Stimulated activated CD4-positive, alpha-beta T cell treated with anti-CD3 and anti-CD28 coated beads, Interleukin-4, amount 100 ng/mL, for 1 hour (primary cell): Measurements from ENCODE around the gene DHRSX.
"Not testable (repeated sequence)": the region's sequence is repeated elsewhere in the genome, so short reads cannot be mapped to it uniquely, and the experiment has no call there.

ENCODE experiments used
- DNase-seq: peaks from one replicate; pipeline ENCODE4 v3.0.0-alpha.2; 2020

Gene DHRSX

DNA sequence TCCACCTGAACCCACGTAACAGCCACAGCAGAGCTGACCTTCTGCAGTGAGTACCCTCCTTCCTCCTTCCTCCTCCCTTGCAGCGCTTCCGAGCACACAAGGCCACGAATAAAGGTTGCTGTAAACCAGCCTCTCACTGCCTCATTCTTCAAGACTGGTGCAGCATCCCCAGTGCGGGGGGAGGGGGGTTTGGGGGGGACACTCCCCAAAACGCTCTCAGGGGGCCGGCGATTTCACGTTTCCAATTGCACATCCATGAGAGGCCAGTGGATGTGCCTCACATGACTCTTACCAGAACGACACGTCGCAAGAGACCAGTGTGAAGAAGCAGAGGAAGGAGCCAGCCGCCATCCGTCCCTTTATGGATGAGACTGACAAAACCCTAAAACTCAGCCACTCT is 5.2 kb downstream of the DHRSX start:
- DNase-seq = no peak

DNA sequence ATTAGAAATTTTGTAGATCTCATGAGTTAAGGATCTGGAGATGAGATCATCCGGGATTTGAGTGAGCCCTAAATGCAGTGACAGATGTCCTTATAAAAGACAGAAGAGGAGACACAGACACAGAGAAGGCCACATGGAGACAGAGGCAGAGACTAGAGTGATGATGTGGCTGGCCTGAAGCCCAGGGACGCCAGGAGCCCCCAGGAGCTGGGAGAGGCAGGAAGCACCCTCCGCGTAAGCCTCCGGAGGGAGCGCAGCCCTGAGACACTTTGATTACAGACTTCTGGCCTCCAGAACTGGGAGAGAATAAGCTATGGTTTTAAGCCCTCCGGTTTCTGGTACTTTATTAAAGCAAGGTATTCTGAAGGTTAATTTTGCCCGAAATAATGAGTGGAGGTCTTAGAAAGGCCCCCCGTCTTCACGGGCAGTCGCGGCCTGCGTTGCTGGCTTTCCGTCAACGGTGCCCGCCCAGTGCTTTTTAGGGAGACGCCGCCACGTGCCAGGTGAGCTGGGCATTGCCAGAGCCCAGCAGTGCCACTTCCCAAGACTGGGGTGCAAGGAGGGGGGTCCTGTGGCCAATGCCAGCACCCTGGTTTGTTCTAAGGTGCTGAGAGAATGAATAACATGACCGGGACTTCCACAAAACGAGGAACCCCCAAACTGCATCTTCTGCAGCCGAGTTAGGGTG is 8.1 kb downstream of the DHRSX start:
- no peak for DNase-seq

DNA sequence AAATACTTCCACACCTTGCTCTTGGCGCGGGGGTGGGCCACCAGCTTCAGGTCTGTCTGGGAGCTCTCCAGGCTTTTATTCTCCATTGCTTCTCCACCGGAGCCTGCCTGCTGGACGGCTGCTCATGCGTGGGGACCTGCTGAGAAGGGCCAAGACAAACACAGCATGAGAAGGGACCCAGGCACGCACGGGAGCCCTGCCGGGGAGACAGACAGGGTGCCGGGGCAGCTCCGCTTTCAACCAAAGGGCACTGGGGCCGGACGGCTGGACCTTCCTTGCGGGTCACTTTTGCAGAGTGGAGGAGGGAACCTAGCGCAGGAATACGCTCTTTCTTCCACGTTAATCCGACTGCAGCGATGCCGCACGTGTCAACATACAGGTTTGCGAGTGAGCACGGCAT is 10.1 kb downstream of the DHRSX start:
- DNase-seq = no peak

DNA sequence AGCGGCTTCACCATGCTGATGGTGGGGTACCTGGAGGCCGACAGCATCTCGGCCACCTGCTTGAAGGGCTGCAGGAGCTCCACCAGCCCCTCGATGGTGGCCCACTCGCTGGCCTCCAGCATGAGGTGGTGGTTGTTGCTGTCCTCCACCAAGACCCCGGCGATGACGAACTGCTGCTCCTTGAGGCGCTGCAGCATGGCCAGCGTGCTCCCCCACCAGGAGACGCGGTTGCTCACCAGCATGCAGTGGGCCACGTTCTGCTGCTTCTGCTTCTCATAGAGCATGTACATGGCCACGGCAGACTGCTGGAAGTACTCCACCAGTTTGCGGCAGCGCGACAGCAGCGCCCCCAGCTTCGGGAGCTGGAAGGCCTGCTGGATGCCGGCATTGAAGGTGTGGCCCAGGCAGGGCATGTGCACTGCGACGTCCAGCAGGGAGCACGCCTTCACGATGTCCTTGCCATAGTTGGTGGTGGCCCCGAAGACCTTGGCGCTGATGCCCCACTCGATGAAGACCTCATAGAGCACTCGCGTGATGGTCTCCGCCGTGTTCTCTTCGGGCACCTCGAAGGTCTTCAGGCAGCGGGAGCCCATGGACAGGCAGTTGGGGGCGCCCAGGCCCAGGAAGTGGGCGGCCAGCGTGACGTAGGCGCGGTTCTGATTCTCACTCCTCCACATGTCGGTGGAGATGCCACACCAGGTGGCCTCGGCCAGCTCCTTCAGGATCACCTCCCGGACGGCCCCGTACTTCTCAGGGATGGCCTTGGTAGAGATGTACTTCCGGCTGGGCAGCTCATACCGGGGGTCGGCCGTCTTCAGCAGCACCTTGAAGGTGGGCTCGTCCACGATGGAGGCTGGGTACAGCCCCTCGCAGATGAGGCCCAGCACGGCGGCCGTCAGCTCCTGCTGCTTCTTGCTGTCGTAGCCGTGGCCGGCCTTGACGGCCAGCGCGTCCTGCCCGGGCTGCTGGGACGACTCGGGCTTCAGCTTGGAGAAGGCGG is 11.0 kb downstream of the DHRSX start:
- DNase-seq = no peak

DNA sequence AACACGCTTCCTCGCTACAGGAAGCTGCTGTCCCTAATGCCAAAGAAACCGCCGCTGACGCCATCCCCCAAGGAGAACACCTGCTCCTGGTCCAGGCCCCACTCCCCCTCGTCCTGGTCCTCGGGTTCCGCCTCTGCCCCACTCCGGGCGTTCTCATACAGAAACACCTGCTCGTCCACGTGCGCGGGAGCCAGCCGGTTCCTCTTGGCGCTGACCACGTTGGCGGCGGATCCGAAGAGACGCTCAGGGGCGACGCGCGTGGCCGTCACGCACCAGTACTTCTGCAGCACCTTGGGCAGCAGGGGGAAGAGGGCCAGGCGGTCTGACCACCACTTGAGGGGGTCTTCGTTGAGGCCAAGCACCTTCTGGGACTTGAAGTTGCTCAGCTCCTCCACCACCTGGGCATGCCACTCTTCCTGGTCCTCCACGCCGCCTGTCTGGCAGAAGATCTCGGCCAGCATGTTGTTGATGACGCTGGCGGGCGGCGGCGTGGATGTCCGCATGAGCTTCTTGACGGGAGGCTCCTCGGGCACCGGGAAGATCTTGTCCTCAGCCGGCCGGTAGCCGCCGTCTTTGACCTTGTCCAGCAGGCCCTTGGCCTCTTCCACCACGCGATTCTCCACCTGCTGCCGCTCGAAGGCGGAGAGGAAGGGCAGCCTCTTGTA is 12.0 kb downstream of the DHRSX start:
- DNase-seq = no peak

DNA sequence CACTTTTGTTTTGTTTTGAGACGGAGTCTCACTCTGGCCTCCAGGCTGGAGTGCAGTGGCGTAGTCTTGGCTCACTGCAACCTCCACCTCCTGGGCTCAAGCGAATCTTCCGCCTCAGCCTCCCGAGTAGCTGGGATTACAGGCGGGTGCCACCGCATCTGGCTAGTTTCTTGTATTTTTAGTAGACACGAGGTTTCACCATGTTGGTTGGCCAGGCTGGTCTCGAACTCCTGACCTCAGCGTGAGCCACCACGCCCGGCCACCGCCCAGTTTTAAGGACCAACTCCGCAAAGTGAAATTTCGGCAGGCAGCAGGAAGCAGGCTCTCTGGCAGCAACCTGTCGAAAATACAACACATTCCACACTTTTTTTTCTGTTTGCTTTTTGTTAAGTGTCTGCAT is 13.4 kb downstream of the DHRSX start:
- DNase-seq = no peak

DNA sequence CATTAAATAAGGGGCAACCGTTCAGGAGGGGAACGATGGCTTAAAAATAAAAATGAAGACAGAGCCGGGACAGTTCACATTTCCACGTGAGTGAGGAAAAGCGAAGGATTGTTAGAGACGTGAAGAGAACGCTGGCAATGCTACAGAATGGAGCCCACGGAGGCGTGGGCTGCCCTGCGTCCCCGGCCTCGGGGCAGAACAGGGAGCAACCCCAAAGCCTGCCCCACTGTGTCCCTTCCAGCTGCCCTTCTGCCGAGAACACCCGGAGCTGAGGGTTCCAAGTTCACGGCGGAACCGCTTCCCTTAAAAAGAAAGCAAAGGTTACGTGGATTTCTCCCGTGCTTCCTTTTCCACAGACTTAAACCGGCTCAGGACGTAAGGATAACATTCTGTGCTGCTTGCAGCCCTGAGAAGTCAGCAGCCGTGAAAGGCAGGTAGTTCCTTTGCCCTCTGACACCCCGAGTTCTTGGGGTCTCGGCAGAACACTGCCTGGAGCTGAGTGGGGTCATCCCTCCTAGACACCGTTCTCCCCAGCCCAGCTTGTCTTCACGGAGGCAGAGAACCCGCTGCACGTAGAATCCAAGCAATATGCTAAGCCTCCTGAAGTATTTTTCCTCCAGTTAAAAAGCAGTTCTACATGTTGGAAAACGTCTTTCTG is 14.2 kb downstream of the DHRSX start:
- DNase-seq = no peak

DNA sequence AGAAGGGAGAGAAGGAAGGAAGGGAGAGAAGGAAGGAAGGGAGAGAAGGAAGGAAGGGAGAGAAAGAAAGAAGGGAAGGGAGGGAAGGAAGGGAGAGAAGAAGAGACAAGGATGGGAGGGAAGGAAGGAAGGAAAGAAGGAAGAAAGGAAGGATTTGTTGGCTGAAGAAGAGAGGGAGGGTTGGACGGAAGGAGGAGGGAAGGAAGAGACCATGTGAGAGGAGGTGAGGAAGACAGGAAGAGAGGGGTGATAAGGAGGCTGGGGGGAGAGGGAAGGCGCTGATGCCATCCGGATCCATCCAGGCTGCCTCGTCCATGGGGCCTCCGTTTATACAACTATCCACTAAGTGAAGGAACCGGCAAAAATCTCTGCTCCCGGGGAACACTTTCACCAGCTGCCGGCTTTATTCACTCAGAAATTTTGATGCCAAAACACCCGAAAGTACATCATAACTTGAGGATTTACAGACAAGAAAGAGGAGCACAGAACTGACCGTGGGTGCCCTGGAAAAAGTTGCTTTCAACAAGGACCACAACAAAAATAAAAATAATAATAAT is 14.9 kb downstream of the DHRSX start:
- no peak for DNase-seq

DNA sequence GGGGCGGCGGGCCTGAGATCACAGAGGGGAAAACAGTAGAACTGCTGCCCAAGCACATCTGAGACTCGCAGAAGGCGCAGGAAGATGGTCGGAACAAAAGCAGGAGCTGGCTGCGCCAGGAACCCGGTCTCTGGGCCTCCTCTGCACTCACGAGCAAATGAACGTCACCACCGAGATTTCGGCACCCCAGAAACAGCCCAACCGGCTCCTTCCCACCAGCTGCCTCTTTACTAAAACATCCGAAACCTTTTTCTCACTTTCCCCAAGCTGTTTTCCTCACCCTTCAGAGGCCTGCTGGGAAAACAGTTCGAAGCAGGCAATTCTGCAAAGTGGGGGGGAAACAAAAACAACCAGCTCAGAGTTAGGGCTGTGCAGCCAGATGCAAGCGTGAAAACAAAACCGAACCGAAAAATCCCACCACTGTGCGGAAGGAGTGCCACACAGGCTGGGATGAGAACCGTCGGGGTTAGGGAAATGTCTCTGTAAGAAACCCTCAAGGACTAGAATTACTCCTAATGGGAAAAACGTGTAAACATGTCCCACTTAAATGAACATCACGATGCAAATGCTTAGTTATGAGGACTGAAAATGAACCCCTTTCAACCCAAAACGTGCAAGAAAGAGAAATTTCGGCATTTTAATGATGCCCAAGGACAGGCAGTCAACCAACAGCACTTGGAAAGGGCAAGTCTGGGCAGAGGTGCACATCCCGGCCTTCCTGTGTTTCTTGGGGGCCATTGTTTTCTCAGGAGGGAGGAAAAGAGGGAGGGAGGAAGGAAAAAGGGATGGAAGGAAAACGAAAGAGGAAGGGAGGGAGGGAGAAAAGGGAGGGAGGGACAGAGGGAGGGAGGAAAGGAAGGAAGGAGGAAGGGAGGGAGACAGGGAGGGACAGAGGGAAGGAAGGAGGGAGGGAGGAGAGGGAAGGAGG is 15.8 kb downstream of the DHRSX start:
- no peak for DNase-seq

DNA sequence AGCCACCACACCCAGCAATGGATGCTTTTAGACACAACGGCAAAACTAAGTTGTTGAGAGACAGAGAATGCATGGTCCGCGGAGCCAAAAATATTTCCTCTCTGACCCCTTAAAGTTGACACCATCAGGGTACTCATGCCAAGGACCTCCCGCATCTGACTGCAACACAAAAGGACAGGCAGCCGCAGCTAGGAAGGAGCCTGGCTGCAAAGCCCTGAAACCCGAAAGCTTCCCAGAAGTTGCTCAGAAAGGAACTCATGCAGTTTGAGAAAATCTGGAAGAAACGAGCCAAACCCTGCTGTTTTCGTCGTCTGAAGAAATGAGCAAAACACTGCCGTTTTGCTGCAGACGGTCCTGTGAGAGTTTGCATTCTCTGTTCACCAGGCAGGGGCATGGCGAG is 16.5 kb downstream of the DHRSX start:
- no peak for DNase-seq

DNA sequence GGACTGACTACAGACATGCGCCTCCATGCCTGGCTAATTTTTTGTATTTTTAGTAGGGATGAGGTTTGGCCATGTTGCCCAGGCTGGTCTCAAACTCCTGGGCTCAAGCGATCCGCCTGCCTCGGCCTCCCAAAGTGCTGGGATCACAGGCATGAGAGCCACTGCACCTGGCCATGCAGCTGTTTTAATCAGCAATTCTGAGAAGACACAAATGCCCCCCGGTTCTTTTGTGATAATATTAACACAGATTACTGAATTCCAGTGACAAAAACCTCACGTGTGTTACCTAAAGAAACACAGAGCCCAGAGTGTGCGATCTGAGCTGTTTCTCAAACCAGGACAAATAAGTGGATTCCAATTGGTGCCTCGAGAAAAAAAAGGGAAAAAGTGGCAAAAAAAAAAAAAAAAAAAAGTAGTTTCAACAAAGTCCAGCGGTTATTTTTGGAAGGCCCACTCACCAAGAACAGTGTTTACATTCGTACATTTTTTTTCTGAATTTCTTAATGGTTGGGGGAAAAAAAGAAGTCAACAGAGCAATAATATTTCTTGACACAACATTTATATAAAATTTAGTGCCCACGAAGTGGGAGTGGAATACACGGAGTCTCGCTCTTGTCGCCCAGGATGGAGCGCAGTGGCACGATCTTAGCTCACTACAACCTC is 17.2 kb downstream of the DHRSX start:
- no peak for DNase-seq

DNA sequence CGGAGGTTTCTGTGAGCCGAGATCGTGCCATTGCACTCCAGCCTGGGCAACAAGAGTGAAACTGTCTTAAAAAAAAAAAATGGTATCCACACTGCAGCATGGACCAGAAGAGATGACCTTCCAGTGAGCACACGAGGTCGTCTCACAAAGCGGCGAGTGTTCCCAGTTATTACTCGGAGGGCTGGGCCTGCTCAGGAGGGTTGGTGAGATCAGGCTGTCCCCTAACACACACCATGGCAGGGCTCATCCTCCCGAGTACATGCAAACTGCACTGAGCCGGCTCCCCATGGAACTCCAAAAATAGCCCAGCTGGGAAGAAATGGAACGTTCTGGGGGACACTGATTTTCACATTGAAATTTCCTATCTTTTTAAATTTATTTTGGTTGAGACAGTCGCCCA is 19.2 kb downstream of the DHRSX start:
- DNase-seq = not testable (repeated sequence)

DNA sequence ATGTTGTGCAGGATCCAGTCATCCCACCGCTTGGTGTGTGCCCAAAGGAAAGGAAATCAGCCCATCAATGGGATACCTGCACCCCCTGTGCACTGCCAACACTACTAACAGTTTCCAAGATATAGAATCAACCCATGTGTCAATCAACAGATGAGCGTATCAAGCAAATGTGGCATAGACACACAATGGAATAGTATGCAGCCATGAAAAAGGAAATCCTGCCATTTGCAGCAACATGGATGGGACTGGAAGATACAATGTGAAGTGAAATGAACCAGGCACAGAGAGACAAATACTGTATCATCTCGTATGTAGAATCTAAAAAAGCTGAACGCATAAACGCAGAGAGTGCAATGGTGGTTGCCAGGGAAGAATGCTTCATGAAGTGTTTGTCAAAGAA is 20.8 kb downstream of the DHRSX start:
- DNase-seq = not testable (repeated sequence)

DNA sequence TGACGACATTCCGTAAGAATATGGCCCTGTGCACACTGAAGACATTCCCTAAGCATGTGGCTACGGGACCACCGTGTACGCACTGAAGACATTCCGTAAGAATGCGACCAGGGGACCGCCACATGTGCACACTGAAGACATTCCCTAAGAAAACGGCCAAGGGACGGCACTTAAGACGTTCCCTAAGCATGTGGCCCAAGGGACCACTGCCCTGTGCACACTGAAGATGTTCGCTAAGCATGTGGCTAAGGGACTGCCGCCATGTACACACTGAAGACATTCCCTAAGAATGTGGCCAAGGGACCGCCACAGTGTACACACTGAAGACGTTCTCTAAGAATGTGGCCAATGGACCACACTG is 21.4 kb downstream of the DHRSX start:
- DNase-seq = no peak

DNA sequence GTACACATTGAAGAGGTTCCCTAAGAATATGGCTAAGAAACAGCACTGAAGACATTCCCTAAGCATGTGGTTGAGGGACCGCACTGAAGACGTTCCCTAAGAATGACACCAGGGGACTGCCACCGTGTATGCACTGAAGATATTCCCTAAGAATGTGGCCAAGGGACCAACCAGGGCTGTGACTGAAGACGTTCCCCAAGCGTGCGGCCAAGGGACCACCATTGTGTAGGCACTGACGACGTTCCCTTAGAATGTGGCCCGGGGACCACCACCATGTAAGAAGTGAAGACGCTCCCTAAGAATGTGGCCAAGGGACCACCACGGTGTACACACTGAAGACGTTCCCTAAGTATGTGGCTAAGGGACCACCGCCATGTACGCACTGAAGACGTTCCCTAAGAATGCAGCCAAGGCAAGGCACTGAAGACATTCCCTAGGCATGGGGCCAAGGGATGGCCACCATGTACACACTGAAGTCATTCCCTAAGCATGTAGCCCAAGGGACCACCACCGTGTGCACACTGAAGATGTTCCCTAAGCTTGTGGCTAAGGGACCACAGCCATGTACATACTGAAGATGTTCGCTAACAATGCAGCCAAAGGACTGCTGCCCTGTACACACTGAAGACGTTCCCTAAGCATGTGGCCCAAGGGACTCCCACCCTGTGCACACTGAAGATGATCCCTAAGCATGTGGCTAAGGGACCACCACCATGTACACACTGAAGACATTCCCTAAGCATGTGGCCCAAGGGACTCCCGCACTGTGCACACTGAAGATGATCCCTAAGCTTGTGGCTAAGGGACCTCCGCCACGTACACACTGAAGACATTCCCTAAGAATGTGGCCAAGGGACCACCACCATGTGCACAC is 22.0 kb downstream of the DHRSX start:
- no peak for DNase-seq

DNA sequence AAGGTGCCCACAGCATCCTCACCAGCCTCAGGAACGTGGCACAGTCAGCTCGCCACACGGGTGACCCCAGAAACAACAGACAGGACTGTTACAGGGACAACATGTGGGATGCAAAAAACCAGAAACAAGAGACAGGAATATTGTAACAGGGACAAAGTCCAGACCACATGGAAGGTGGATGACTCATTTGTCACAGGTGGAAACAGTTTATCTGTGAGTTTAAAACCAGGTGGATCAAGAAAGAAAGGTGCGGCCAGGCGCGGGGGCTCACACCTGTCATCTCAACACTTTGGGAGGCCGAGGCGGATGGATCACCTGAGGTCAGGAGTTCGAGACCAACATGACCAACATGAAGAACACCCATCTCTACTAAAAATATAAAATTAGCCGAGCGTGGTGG is 23.5 kb downstream of the DHRSX start:
- not testable (repeated sequence) for DNase-seq

DNA sequence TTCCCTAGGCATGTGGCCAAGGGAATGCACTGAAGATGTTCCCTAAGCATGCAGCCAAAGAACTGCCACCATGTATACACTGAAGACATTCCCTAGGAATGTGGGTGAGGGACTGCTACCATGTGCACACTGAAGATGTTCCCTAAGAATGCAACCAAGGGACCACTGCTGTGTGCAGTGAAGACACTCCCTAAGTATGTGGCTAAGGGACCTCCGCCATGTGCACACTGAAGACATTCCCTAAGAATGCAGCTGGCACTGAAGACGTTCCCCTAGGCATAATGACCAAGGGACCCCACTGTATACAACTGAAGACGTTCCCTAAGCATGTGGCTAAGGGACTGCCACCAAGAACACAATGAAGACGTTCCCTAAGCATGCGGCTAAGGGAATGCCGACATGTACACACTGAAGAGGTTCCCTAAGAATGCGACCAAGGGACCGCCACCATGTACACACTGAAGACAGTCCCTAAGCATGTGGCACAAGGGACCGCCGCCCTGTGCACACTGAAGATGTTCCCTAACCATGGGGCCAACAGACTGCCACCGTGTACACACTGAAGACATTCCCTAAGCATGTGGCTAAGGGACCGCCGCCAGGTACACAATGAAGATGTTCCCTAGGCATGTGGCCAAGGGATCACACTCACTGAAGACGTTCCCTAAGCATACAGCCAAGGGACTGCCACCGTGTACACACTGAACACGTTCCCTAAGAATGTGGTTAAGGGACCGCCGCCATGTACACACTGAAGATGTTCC is 25.6 kb downstream of the DHRSX start:
- DNase-seq = no peak

DNA sequence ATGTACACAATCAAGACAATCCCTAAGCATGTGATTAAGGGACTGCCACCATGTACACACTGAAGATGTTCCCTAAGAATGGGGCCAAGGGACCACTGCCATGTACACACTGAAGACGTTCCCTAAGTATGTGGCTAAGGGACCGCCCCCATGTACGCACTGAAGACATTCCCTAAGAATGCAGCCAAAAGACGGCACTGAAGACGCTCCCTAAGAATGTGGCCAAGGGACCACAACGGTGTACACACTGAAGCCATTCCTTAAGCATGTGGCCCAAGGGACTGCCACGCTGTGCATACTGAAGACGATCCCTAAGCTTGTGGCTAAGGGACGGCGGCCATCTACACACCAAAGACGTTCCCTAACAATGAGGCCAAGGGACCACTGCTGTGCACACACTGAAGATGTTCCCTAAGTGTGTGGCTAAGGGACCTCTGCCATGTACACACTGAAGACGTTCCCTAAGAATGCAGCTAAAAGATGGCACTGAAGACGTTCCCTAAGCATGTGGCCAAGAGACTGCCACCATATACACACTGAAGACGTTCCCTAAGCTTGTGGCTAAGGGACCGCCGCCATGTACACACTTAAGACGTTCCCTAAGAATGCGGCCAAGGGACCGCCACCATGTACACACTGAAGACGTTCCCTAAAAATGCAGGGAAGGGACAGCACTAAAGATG is 26.4 kb downstream of the DHRSX start:
- DNase-seq = no peak

DNA sequence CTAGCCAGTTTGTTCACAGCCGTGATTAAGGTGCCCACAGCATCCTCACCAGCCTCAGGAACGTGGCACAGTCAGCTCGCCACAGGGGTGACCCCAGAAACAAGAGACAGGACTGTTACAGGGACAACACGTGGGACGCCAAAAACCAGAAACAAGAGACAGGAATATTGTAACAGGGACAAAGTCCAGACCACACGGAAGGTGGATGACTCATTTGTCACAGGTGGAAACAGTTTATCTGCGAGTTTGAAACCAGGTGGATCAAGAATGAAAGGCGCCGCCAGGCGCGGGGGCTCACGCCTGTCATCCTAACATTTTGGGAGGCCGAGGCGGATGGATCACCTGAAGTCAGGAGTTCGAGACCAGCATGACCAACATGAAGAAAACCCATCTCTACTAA is 27.7 kb downstream of the DHRSX start:
- not testable (repeated sequence) for DNase-seq
